Uterus (tissue), 2 donors: ENCODE data around the gene ZSWIM6.

Experiments used
- CTCF ChIP-seq, 4 experiments: fragments of 200-600 bp in 2 of 4; fragments of 450-650 bp in 2 of 4; sonication (generic) in 2 of 4; IDR thresholded peaks; one replicate each; pipeline ENCODE4 v1.5.1; 2016 to 2019; ENCODE audit warnings: antibody characterized with exemption in 4 of 4, mild to moderate bottlenecking in 2 of 4, moderate library complexity in 1 of 4
- POLR2A ChIP-seq, 2 donors: fragments of 450-650 bp; IDR thresholded peaks; one replicate each; pipeline ENCODE4 v1.6.1; 2016; ENCODE audit warnings: antibody characterized with exemption in 2 of 2, mild to moderate bottlenecking in 1 of 2, moderate library complexity in 1 of 2

- TF ChIP-seq CTCF (IDR thresholded peaks at IDR 0.05) (no peak), POLR2A (IDR thresholded peaks at IDR 0.05) (no peak)
Measured at GRCh38 chr5:61309115-61309514, 22.9 kb upstream of the ZSWIM6 start.
